Lung (tissue), 12 donors: ENCODE measurements around the gene ATP8A1. TPM values are rescaled to one million over a fixed set of nuclear protein-coding genes. Genes with fewer than 3 reads are reported as not detected.

Experiments
- ATAC-seq: fragments of 200-7000 bp; cut with Tn5 transposase; one replicate; pipeline ENCODE4 v1.9.1; 2020; ENCODE audit warnings: moderate number of reproducible peaks; ENCODE audit not compliant: insufficient read depth, low FRiP score
- DNase-seq, 3 donors: peaks; one replicate each; pipeline ENCODE4 v3.0.0-alpha.2; 2013 to 2017
- H3K27ac ChIP-seq, 2 donors: one replicate each; pipeline ENCODE4 v1.5.1; 2013; ENCODE audit warnings: mild to moderate bottlenecking in 2 of 2, moderate library complexity in 2 of 2, control low read depth in 1 of 2, inconsistent platforms in 1 of 2, low read depth in 1 of 2, low read length in 1 of 2
- H3K27me3 ChIP-seq, 3 donors: one replicate each; pipeline ENCODE4 v1.5.1; 2013; ENCODE audit warnings: low read length in 2 of 3; ENCODE audit not compliant: control insufficient read depth in 3 of 3, insufficient read depth in 3 of 3
- H3K36me3 ChIP-seq, 4 donors: one replicate each; pipeline ENCODE4 v1.5.1; 2013; ENCODE audit warnings: low read length in 4 of 4, mild to moderate bottlenecking in 1 of 4, moderate library complexity in 1 of 4; ENCODE audit not compliant: control insufficient read depth in 4 of 4, insufficient read depth in 4 of 4
- H3K4me1 ChIP-seq, 5 donors: one replicate each; pipeline ENCODE4 v1.5.1; 2013; ENCODE audit warnings: low read length in 5 of 5, mild to moderate bottlenecking in 2 of 5, moderate library complexity in 1 of 5; ENCODE audit not compliant: control insufficient read depth in 5 of 5, insufficient read depth in 5 of 5
- H3K4me3 ChIP-seq: one replicate; pipeline ENCODE4 v1.5.1; 2013; ENCODE audit warnings: mild to moderate bottlenecking, control low read depth, moderate library complexity
- H3K9ac ChIP-seq, 2 donors: one replicate each; pipeline ENCODE4 v1.5.1; 2013; ENCODE audit warnings: low read length in 2 of 2, control low read depth in 1 of 2; ENCODE audit not compliant: insufficient read depth in 1 of 2
- H3K9me3 ChIP-seq, 4 donors: one replicate each; pipeline ENCODE4 v1.5.1; 2013; ENCODE audit warnings: low read length in 3 of 4, mild to moderate bottlenecking in 1 of 4, moderate library complexity in 1 of 4; ENCODE audit not compliant: control insufficient read depth in 4 of 4, insufficient read depth in 3 of 4
- WGBS, 2 donors: extraction: QIAGEN DNeasy Blood & Tissue Kit; methylation state at CpG; one replicate each; pipeline ENCODE4 v1.1.7; 2013; 5-methylcytosine and 5-hydroxymethylcytosine counted together
- polyA plus RNA-seq, 2 donors: library from polyadenylated mRNA; stranded (reverse); fragments of 200-250 nt; gene quantifications; one replicate each; pipeline ENCODE4 v1.2.1, GENCODE V29; 2013
- total RNA-seq, 2 donors: library from RNA; depleted of rRNA in 1 of 2; stranded (reverse); fragments of >200 nt in 1 of 2; gene quantifications; one replicate each; pipeline ENCODE4 v1.2.1, GENCODE V29; 2014 to 2021
- TF ChIP-seq, protein P1 (sequence below): IDR thresholded peaks from 2 replicates; pipeline ENCODE4 v1.5.1; 2012; ENCODE audit warnings: mild to moderate bottlenecking; ENCODE audit errors: control extremely low read depth, extremely low read depth
- donor health status: control.
- donor health status: control.
- donor health status: Bipolar disorder and iron deficiency.
- donor health status: healthy.
- donor health status: DM: yes; HTN: yes; CAD: no.

ATP8A1 gene
- total and polyA plus RNA-seq, 4 donors = 13.8 to 297 (median 48.9) TPM

DNA sequence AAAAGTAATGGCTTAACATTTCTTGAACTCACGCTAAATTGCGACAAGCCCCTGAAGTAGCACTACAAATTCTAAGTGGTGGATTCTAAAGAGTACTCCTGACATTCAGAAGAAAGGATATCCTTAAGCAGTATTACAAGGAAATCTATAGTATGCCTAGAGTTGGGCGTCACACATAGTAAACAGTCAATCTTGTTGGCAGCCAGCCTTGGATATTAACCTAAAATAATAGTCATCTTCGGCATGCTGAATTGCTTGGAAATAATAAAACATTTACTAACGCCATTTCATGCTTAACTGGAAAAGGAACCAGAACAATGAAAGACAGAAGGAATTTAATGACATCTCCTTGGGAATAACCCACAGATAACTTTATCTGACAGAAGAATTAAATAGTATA lies 18.6 kb downstream of the ATP8A1 start:
- Histone ChIP-seq H3K36me3 (no peaks in the 10 kb centered on the region), H3K27me3 (no peaks in the 10 kb centered on the region), H3K27ac (no peak overlapping the region), H3K9ac (no peak overlapping the region), H3K4me3 (no peak overlapping the region), H3K4me1 (peaks cover 4 to 21% (median 8%) of the 10 kb centered on the region in 5 donors), H3K9me3 (peaks cover 0 to 2% (median 0%) of the 10 kb centered on the region in 4 donors)
- TF ChIP-seq, protein P1, sequence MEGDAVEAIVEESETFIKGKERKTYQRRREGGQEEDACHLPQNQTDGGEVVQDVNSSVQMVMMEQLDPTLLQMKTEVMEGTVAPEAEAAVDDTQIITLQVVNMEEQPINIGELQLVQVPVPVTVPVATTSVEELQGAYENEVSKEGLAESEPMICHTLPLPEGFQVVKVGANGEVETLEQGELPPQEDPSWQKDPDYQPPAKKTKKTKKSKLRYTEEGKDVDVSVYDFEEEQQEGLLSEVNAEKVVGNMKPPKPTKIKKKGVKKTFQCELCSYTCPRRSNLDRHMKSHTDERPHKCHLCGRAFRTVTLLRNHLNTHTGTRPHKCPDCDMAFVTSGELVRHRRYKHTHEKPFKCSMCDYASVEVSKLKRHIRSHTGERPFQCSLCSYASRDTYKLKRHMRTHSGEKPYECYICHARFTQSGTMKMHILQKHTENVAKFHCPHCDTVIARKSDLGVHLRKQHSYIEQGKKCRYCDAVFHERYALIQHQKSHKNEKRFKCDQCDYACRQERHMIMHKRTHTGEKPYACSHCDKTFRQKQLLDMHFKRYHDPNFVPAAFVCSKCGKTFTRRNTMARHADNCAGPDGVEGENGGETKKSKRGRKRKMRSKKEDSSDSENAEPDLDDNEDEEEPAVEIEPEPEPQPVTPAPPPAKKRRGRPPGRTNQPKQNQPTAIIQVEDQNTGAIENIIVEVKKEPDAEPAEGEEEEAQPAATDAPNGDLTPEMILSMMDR = no peak
- 45 to 64% methylated on average over 5 of the region's 5 CpGs for WGBS, 2 donors
- ATAC-seq = no peak
- DNase-seq = peak in 2 of 3 donors; percentile 26 to 41

DNA sequence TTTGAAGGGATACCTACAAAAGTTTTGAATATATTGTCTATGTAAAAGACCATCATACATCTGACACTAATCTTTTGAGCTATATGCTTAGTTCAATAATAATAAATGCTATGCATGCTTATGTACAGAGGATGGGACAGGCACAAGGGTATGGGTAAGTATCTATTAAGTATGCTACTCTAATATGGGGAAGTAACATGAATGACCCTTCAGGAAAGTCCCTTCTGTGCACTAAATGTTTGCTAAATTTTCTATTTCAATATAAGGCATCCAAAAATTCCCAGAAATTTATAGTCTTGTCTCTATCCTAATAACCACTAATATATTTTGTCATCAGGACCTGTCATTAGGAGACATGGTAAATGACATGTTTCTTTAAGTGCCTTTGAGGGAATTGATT lies 19.0 kb downstream of the ATP8A1 start:
- Histone ChIP-seq H3K9ac (no peak overlapping the region), H3K36me3 (no peaks in the 10 kb centered on the region), H3K4me3 (no peak overlapping the region), H3K9me3 (peaks cover 0 to 2% (median 0%) of the 10 kb centered on the region in 4 donors), H3K27ac (no peak overlapping the region), H3K27me3 (no peaks in the 10 kb centered on the region), H3K4me1 (peaks cover 4 to 20% (median 8%) of the 10 kb centered on the region in 5 donors)
- ATAC-seq = no peak
- no peak for DNase-seq
- TF ChIP-seq, protein P1 = no peak

DNA sequence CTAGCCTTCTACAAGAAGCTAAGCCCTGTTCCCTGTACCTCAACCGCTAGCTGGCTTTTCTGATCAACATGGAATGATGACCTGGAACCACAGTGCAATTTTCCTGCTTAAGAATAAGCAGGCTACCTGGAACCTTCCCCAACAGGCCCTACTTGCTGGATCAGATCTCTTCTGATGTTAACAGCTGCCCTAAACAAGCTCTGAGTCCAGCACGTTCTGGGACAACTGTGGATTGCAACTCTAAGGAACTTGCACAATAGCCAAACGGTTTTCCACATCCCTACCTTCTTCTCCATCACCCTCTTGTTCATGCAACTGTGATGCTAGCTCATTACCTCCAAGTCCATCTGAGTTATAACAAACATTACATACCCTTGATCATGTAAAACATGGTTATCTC lies 19.8 kb downstream of the ATP8A1 start:
- 62 to 81% methylated on average over 3 of the region's 3 CpGs for WGBS, 2 donors
- H3K36me3 ChIP-seq = no peaks in the 10 kb centered on the region
- DNase-seq (no peak), ATAC-seq (no peak)
- no peak overlapping the region for H3K27ac ChIP-seq
- no peak overlapping the region for H3K4me3 ChIP-seq
- H3K9me3 ChIP-seq = peaks cover 0 to 2% (median 0%) of the 10 kb centered on the region in 4 donors
- TF ChIP-seq, protein P1 = no peak
- no peak overlapping the region for H3K9ac ChIP-seq
- H3K27me3 ChIP-seq = no peaks in the 10 kb centered on the region
- peaks cover 3 to 16% (median 4%) of the 10 kb centered on the region in 5 donors for H3K4me1 ChIP-seq

DNA sequence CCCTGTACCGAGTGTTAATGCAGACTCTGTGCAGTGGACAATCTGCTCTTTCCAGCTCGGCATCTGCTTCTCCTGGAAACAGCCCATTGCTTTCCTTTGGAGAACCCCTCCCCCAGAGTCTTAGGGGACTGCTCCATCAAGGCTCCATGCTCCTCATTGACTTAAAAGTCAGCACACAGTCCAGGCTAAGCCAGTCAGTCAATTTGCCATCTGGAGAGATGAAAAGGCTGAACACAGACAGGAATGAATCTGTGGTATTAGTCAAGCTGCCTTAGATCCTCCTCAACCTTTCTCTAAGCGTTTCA lies 20.3 kb downstream of the ATP8A1 start:
- H3K4me3 ChIP-seq = no peak overlapping the region
- H3K4me1 ChIP-seq = peaks cover 0 to 13% (median 4%) of the 10 kb centered on the region in 5 donors
- peaks cover 0 to 2% (median 0%) of the 10 kb centered on the region in 4 donors for H3K9me3 ChIP-seq
- TF ChIP-seq, protein P1 = no peak
- H3K36me3 ChIP-seq = no peaks in the 10 kb centered on the region
- no peak overlapping the region for H3K27ac ChIP-seq
- no peak for DNase-seq
- ATAC-seq = no peak
- WGBS, 2 donors = 92 to 93% methylated on average over 3 of the region's 3 CpGs
- H3K27me3 ChIP-seq = no peaks in the 10 kb centered on the region
- H3K9ac ChIP-seq = no peak overlapping the region
